ENCODE data around the gene CACNB4.

DNA sequence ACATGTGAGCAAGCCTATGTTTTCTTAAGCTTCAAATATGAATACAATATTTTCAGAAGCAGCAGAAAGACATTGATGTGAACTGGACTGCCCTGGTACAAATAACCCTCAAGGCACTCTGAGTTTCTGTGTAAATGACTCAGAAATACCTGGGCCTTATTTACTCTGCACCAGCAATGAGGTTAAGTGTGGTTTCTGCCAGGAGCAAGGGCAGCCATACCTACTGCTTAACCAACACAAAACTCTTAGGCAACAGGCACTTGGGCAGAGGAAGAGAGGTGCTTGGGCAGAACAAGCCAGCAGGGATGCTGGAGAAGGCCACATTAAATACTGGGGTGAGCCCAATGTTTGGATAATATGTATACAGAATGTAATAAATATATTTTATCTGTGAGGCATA, 241.2 kb downstream of the CACNB4 start:
- TF ChIP-seq, protein P1, sequence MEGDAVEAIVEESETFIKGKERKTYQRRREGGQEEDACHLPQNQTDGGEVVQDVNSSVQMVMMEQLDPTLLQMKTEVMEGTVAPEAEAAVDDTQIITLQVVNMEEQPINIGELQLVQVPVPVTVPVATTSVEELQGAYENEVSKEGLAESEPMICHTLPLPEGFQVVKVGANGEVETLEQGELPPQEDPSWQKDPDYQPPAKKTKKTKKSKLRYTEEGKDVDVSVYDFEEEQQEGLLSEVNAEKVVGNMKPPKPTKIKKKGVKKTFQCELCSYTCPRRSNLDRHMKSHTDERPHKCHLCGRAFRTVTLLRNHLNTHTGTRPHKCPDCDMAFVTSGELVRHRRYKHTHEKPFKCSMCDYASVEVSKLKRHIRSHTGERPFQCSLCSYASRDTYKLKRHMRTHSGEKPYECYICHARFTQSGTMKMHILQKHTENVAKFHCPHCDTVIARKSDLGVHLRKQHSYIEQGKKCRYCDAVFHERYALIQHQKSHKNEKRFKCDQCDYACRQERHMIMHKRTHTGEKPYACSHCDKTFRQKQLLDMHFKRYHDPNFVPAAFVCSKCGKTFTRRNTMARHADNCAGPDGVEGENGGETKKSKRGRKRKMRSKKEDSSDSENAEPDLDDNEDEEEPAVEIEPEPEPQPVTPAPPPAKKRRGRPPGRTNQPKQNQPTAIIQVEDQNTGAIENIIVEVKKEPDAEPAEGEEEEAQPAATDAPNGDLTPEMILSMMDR (IDR thresholded peaks at IDR 0.05): no peak
- no peak for TF ChIP-seq POLR2AphosphoS5 (IDR thresholded peaks at IDR 0.05)

Measured in prostate gland (tissue), 2 donors.